ENCODE measurements around the gene KCNA10.

KCNA10 gene

GRCh38 chr1:110478886-110479285 is 40.1 kb downstream of the KCNA10 start:
- DNase-seq (ENCODE audit: low read depth in 4 of 4, low spot score in 1 of 4), result no peak

DNA sequence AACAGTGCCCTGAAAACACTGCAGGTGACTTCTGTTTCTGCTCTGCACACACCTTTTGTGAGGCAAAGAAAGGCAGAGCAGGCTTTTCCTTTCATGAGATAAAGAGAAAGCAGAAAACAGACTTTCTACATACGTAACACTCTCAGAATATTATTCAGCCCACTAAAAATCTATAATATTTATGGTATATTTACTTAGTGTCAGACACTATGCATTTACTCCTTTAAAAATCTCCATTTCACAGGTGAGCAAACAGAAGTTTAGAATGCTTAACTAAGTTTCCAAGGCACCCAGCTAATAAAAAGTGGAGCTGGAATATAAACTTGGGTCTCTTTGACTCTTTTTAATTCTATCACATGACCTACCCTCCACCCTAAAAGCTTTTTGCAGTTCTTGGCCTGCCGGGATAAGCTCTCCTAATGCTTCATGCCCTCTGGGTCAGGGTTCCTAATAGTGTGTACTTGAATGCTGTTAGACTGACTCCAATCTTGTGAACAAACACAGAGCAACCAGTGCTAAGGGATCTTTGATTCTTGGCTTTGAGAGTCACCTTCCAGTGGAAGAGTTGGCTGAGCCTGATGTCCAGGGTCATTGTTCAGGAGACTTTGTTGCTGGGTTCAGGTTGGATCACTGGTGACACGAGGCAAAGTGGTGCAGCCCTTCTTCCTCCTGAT is 40.9 kb downstream of the KCNA10 start:
- DNase-seq (ENCODE audit: low read depth in 4 of 4, low spot score in 1 of 4), result no peak

- DNase-seq (ENCODE audit: low read depth in 4 of 4, low spot score in 1 of 4), result no peak
Observed at GRCh38 chr1:110477445-110477957, 41.5 kb downstream of the KCNA10 start.

GRCh38 chr1:110477041-110477440 is 41.9 kb downstream of the KCNA10 start:
- no peak for DNase-seq (ENCODE audit: low read depth in 4 of 4, low spot score in 1 of 4)

DNA sequence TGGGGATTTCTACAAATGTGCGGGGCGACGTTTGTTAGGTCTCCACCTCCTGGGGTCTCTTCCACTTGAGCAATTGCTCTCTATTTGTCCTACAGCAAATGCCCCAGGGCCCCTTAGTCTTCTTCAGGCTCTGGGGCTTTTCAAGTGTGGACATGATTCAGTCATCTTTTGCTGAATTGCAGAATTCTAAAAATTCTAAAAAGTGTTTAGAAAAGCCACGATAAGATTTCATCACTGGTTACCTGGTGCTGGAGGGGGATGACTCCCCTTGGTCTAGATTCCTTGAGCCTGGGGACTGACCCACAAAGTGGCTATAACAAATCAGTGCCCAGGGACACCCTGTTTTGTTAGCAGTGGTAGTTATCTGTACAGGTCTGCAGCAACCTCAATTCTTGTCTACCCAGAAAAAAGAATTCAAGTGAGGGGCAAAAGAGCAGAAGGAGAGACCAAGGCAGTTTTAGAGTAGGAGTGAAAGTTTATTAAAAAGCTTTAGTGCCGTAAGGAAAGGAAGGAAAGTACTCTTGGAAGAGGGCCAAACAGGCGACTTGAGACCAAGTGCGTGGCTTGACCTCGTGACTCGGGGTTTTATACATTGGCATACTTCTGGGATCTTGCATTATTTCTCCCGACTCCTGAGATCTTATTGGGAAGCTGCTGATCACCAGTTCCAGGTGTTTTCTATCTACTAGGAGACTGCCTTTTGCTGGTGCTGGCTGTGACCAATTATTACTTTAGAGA is 42.8 kb downstream of the KCNA10 start:
- DNase-seq (ENCODE audit: low read depth in 4 of 4, low spot score in 1 of 4), result no peak

- DNase-seq (ENCODE audit: low read depth in 4 of 4, low spot score in 1 of 4), result no peak
Observed at GRCh38 chr1:110475362-110476027, 43.5 kb downstream of the KCNA10 start.

GRCh38 chr1:110474444-110474843 is 44.5 kb downstream of the KCNA10 start:
- DNase-seq (ENCODE audit: low read depth in 4 of 4, low spot score in 1 of 4), result no peak

GRCh38 chr1:110472546-110472945 is 46.4 kb downstream of the KCNA10 start:
- DNase-seq (ENCODE audit: low read depth in 4 of 4, low spot score in 1 of 4), result no peak

DNA sequence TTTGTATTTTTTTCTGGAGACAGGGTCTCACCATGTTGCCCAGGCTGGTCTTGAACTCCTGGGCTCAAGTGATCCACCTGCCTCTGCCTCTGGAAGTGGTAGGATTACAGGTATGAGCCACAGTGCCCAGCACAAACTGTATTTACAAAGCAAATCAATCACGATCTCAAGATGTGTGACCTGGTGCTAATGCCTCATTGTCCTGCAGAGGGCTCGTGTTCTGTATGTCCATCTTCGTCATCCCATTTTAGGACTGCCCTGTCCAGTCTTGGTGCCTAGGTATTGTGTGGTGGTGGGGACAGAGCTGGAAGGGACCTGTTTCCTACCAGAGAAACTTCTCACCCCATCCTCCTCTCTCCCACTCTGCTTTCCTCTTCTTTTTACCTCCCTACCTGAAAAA is 47.8 kb downstream of the KCNA10 start:
- DNase-seq (ENCODE audit: low read depth in 4 of 4, low spot score in 1 of 4), result no peak

Data from stimulated activated CD4-positive, alpha-beta T cell treated with anti-CD3 and anti-CD28 coated beads, Interleukin-1b, Interleukin-23, amount 100 ng/mL, for 24 hours (primary cell).